IPS DF 6.9 (cell line): Measurements from ENCODE around the gene COTL1.
"Not testable (repeated sequence)": the region's sequence is repeated elsewhere in the genome, so short reads cannot be mapped to it uniquely, and the experiment has no call there.

Experiments used
- DNase-seq: peaks from one replicate; pipeline ENCODE4 v3.0.0-alpha.2; 2013; ENCODE audit warnings: low read depth, low spot score
- H3K27ac ChIP-seq: one replicate; pipeline ENCODE4 v1.5.1; 2013; ENCODE audit warnings: low read length, control low read depth
- H3K27me3 ChIP-seq: 2 replicates; pipeline ENCODE4 v1.6.1; 2013; ENCODE audit warnings: mild to moderate bottlenecking, low read length; ENCODE audit not compliant: control insufficient read depth, insufficient read depth
- H3K36me3 ChIP-seq: 2 replicates; pipeline ENCODE4 v1.6.1; 2013; ENCODE audit warnings: low read length; ENCODE audit not compliant: control insufficient read depth, insufficient read depth
- H3K4me1 ChIP-seq: 2 replicates; pipeline ENCODE4 v1.6.1; 2013; ENCODE audit warnings: low read length; ENCODE audit not compliant: control insufficient read depth, insufficient read depth
- H3K4me3 ChIP-seq: 2 replicates; pipeline ENCODE4 v1.5.1; 2013; ENCODE audit warnings: mild to moderate bottlenecking, low read length
- H3K9me3 ChIP-seq: 2 replicates; pipeline ENCODE4 v1.6.1; 2013; ENCODE audit warnings: low read length, inconsistent platforms; ENCODE audit not compliant: control insufficient read depth, insufficient read depth
- WGBS: extraction: QIAGEN DNeasy Blood & Tissue Kit; methylation state at CpG from one replicate; pipeline ENCODE4 v1.1.7; 2013; ENCODE audit warnings: mixed read lengths, missing lambda C conversion rate; ENCODE audit not compliant: insufficient read length, insufficient coverage; 5-methylcytosine and 5-hydroxymethylcytosine counted together

Gene COTL1

DNA sequence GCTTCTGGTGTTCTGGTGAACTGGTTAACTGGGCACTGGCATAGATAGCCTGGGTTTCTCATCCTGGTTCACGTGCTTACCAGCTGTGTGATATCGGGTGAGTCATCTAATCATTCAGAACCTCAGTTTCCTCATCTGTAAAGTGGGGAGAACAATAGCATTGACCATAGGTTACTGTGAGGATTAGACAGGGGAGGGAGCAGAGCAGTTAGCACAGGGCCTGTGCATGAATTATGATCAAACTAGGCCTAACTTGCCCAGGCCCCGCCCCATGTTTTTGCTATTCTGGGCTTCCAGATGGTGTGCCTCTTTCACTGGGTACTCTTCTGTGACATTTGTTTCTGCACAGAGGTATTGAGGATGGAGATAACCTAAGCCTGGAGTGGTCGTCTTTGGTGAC, 25.8 kb upstream of the COTL1 start:
- H3K27me3 ChIP-seq, result no peaks in the 10 kb centered on the region; the same call in 1 of the 2 replicates
- H3K36me3 ChIP-seq, result 0 out of 2 replicates have a peak, but pooled peaks cover 4% of the 10 kb centered on the region
- 0 out of 2 replicates have a peak, but pooled peaks cover 3% of the 10 kb centered on the region for H3K4me1 ChIP-seq
- no peak for DNase-seq
- no CpG with 5 or more reads among the region's 4 CpGs for whole genome bisulfite sequencing
- no peak overlapping the region for H3K27ac ChIP-seq
- H3K4me3 ChIP-seq, result no peak overlapping the region
- no peaks in the 10 kb centered on the region for H3K9me3 ChIP-seq

DNA sequence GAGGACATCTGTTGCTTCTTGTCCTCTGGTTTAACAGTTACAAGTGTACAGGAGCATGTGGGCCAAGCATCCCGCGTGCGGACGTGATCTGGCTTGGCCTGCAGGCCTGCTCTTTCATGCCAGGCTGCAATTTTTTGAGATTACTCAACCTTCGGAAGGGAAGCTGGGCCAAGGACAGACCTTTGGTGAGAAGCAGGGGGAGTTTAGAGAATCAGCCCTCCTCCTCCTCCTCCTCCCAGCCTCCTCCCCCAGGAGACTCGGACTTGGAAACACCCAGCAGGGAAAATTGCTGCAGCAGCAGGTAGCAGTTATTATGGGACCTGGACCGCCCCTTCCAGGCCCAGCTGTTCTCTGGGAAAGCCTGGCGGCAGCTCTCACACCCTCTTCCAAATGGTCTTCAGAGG, 25.3 kb upstream of the COTL1 start:
- Histone ChIP-seq H3K36me3 (0 out of 2 replicates have a peak, but pooled peaks cover 4% of the 10 kb centered on the region), H3K27me3 (no peaks in the 10 kb centered on the region; the same call in 1 of the 2 replicates), H3K4me1 (0 out of 2 replicates have a peak, but pooled peaks cover 3% of the 10 kb centered on the region), H3K27ac (no peak overlapping the region), H3K9me3 (no peaks in the 10 kb centered on the region), H3K4me3 (no peak overlapping the region)
- no CpG with 5 or more reads among the region's 8 CpGs for WGBS
- no peak for DNase-seq

DNA sequence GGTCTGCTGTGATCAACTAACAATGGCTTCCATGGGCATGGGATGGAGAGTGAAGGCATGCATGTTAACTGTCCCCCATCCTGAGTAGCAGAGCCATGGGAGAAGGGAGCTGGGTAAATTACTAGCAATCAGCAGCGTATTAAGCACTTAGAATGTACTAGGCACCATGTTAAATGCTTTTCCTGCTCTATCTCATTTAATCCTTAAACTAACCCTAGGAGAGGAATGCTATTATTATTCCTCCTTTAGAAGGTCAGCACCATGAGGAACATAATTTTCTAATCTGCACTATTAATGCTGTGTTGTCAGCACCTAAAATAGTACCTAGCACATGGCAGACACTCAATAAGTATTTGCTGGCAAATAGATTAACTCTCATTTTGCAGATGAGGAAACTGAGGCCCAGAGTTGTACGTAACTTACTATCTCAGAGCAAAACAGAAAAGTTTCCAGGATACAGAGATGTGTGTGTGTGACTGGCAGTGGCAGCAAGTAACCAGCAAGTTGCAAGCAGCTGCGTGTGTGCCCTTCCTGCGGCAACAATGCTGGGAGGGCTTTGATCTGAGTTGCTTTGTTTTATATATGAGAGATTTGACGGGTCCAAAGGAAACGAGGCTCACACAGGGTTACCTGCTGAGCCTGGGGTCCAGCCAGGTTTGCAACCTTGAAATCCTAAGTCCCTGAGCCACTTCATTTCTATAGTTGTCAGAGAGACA, 23.9 kb upstream of the COTL1 start:
- Histone ChIP-seq H3K27ac (no peak overlapping the region), H3K27me3 (no peaks in the 10 kb centered on the region), H3K9me3 (no peaks in the 10 kb centered on the region), H3K4me1 (0 out of 2 replicates have a peak, but pooled peaks cover 2% of the 10 kb centered on the region), H3K4me3 (no peak overlapping the region), H3K36me3 (no peaks in the 10 kb centered on the region)
- WGBS, result no CpG with 5 or more reads among the region's 6 CpGs
- no peak for DNase-seq

DNA sequence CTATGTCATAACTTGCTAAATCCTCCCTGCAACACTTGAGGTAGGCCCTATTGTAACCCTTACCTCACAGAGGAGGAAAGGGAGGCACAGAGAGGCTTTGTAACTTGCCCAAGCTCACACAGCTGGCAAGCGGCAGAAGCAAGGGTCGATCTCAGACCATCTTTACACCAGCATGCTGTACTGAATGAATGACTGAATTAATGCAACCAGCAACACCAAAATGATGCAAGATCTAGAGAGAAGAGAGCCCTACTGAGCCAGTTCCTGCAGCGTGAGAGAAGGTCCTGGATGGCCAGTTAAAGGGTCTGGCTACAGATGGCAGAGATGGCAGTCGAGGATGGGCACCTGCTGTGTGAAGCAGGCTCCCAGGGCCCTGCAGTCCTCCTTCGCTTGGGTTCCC, 22.3 kb upstream of the COTL1 start:
- H3K4me3 ChIP-seq, result no peak overlapping the region
- 0 out of 2 replicates have a peak, but pooled peaks cover 2% of the 10 kb centered on the region for H3K4me1 ChIP-seq
- no peaks in the 10 kb centered on the region for H3K27me3 ChIP-seq
- no peaks in the 10 kb centered on the region for H3K9me3 ChIP-seq
- no peak for DNase-seq
- no CpG with 5 or more reads among the region's 5 CpGs for WGBS
- no peak overlapping the region for H3K27ac ChIP-seq
- H3K36me3 ChIP-seq, result no peaks in the 10 kb centered on the region

DNA sequence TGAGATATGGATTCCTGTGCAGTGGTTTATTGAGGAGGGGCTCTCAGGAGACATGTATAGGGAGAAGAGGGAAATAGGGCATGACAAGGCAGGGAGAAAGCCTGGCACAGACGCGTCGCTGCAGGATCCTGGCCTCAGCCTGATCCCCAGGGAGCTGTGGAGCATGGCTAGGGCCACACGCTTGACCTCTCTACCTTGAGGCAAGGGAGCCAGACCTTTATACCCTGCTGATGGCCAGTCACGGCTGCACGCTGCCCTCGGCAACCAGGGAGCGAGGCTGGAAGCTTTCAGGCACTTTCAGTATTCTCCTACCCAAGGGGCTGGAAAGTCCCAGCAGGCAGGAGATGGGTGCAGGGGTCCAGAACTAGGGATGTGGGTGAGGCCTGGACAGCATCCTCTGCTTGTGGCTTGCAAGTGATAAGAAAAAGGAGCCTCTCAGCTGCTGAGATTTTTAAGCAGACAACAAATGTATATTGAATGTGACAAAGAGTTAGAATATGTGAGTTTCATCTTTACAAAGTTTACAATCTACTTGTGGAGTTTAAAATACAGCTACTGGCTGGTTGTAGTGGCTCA, 20.4 kb upstream of the COTL1 start:
- Histone ChIP-seq H3K4me1 (0 out of 2 replicates have a peak, but pooled peaks cover 2% of the 10 kb centered on the region), H3K27ac (no peak overlapping the region), H3K36me3 (no peaks in the 10 kb centered on the region), H3K4me3 (no peak overlapping the region), H3K9me3 (no peaks in the 10 kb centered on the region), H3K27me3 (no peaks in the 10 kb centered on the region)
- no CpG with 5 or more reads among the region's 8 CpGs for WGBS
- no peak for DNase-seq

DNA sequence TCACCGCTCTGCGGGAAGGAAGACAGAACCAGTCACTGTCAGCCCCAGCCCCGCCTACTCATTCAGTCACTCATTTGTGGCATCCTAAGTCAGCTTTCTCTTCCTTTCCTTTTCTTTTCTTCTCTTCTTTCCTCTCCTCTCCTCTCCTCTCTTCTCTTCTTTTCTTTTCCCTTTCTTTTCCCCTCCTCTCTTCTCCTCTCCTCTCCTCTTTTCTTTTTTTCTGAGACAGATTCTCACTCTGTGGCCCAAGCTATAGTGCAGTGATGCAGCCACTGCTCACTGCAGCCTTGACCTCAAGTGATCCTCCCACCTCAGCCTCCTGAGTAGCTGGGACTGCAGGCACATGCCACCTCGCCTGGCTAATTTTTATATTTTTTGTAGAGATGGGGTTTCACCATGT, 19.8 kb upstream of the COTL1 start:
- no peaks in the 10 kb centered on the region for H3K36me3 ChIP-seq
- no peak overlapping the region for H3K27ac ChIP-seq
- no peak overlapping the region for H3K4me3 ChIP-seq
- WGBS, result no CpG with 5 or more reads among the region's 4 CpGs
- DNase-seq, result no peak
- H3K9me3 ChIP-seq, result no peaks in the 10 kb centered on the region
- H3K27me3 ChIP-seq, result no peaks in the 10 kb centered on the region
- H3K4me1 ChIP-seq, result no peaks in the 10 kb centered on the region

DNA sequence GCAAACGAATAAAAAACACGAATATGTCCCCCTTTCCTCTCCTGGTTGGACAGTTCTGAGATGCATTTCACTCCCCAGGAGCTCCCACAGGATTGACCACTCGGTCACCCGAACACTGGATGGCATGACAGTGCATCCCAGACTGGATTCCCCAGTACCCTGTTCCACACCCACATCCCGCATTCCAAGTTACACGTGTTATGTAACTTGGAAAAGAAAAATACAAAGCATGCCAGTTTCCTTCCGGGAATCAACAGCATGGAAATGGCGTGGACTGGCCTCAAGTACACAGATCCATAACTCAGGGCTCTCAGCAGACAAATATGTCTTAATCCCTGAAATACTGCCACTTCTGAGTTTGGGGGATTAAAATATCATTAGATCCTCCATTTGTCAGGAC, 17.8 kb upstream of the COTL1 start:
- H3K4me3 ChIP-seq, result no peak overlapping the region
- no peaks in the 10 kb centered on the region for H3K27me3 ChIP-seq
- H3K27ac ChIP-seq, result no peak overlapping the region
- no CpG with 5 or more reads among the region's 8 CpGs for WGBS
- H3K9me3 ChIP-seq, result no peaks in the 10 kb centered on the region
- no peaks in the 10 kb centered on the region for H3K36me3 ChIP-seq
- DNase-seq, result no peak
- no peaks in the 10 kb centered on the region for H3K4me1 ChIP-seq

DNA sequence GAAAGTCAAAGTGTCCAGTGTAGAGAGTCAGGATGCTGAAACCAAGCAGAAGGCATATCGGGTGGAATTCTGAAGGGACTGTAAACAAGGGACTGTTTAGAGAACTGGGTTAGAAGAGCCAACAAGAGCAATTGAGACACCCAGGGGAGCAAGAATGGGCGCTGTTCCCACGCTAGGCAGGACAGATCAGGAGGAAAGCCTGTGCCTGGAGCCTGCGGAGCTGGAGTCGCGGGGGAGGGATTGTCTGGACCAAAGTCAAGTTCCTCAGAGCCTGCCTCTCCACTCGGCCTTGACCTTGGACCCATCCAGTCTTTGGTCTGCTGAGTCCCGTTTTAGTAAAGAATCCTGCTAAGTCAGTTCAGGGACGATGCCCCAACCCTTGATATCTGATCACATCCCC, 15.7 kb upstream of the COTL1 start:
- no peaks in the 10 kb centered on the region for H3K9me3 ChIP-seq
- WGBS, result no CpG with 5 or more reads among the region's 9 CpGs
- H3K4me3 ChIP-seq, result no peak overlapping the region
- H3K27ac ChIP-seq, result no peak overlapping the region
- no peak for DNase-seq
- no peaks in the 10 kb centered on the region for H3K36me3 ChIP-seq
- no peaks in the 10 kb centered on the region for H3K4me1 ChIP-seq
- H3K27me3 ChIP-seq, result no peaks in the 10 kb centered on the region

DNA sequence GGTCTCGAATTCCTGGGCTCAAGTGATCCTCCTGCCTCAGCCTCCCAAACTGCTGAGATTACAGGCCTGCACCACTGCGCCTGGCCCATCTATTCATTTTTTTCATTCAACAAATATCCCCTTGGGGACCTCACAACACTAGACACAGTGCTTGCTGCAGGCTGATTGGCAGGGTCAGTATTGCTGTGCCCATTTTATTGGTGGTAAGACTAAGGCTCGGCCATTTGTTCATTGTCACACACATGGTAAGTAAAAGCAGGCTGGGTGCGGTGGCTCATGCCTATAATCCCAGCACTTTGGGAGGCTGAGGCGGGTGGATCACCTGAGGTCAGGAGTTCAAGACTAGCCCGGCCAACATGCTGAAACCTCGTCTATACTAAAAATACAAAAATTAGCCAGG, 15.0 kb upstream of the COTL1 start:
- not testable (repeated sequence) for H3K4me3 ChIP-seq, H3K27me3 ChIP-seq, H3K9me3 ChIP-seq, DNase-seq, H3K27ac ChIP-seq, H3K36me3 ChIP-seq, H3K4me1 ChIP-seq
- WGBS, result no CpG with 5 or more reads among the region's 7 CpGs

DNA sequence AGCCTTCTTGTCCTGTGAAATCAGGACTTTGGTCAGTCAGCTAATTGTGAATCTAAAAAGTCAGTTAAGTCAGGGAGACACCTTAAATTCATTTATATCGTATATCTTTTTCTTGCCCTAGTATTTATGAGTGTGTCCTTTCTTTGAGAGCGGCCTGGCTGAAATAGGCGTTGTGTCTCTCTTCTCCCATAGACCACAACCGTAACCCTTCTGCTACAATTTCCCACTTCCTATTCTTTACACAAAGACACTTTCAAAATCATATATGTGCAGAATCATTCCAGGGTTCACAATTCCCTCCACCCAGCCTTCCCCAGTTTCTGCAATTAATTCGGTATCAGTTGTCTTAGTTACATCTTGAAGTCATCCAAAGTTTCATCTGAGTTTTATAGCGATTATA, 14.0 kb upstream of the COTL1 start:
- DNase-seq, result no peak
- H3K4me3 ChIP-seq, result no peak overlapping the region
- H3K9me3 ChIP-seq, result no peaks in the 10 kb centered on the region
- no peaks in the 10 kb centered on the region for H3K36me3 ChIP-seq
- no peaks in the 10 kb centered on the region for H3K4me1 ChIP-seq
- no peak overlapping the region for H3K27ac ChIP-seq
- no peaks in the 10 kb centered on the region for H3K27me3 ChIP-seq
- no CpG with 5 or more reads among the region's 6 CpGs for WGBS

DNA sequence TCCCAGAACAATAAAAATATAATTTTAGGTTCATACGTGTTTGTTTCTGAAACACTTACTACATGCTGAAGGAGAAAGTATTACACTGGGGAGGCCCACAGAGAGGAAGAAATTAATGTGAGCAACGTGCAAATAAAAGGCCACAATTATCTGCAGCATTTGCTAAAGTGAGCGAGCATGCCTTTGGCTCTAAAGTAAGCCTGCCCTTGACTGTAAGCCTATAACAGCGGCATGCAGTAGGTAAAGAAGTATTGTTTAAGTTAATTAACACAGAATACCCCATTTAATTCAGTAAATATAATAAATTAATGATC, 13.2 kb upstream of the COTL1 start:
- Histone ChIP-seq H3K4me1 (no peaks in the 10 kb centered on the region), H3K36me3 (no peaks in the 10 kb centered on the region), H3K4me3 (no peak overlapping the region), H3K9me3 (no peaks in the 10 kb centered on the region), H3K27me3 (no peaks in the 10 kb centered on the region), H3K27ac (no peak overlapping the region)
- no peak for DNase-seq
- WGBS, result no CpG with 5 or more reads among the region's 4 CpGs
